Articular chondrocyte of knee joint (primary cell): ENCODE measurements around the gene SLC39A9. TPM values are rescaled to one million over a fixed set of nuclear protein-coding genes. Genes with fewer than 3 reads are reported as not detected.

Experiments
- total RNA-seq: library from RNA; depleted of rRNA; stranded (reverse); fragments of >200 nt; gene quantifications from 2 replicates; pipeline ENCODE4 v1.2.3, GENCODE V29; 2012

Gene SLC39A9, protein sequence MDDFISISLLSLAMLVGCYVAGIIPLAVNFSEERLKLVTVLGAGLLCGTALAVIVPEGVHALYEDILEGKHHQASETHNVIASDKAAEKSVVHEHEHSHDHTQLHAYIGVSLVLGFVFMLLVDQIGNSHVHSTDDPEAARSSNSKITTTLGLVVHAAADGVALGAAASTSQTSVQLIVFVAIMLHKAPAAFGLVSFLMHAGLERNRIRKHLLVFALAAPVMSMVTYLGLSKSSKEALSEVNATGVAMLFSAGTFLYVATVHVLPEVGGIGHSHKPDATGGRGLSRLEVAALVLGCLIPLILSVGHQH
- total RNA-seq = 112 and 114 TPM in 2 replicates

DNA sequence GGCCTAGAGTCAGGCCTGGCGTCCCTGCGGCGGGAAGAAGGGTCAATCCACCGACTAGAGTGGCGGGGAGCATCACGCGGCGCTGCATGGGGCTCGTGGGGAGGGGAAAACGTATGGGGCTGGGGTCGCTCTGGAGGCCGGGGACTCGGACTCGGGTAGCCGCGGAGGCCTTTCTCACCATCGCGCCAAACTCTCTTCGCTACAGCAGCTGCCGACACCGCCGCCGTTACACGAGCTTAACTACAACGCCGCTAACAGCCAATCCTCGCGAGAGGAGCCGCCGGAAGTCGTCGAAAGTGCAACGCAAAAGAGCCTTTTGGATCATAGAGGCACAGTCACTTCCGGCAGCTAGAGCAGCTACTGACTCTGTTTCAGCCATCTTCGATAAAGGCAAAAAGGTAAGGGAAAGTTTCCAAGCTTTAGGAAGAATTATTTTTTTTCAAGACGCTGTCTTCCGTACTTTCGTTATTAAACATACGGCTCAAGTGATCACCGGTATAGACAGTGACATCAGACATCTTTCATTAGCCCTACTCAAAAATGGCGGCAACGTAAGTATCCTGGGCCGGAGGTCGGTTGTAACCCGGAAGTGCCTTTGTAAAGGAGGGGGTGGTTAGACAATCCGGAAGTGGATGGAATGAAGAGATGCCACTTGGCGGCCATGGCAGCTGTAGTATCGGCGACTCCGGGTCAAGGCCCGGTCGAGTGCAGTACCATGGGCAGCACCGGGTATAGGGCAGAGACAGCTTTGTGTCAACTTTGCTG lies at the start of gene SLC39A9, which contains the start of gene ERH:
Gene SLC39A9, plus strand, starts transcription at position 640 of the 765 bp plus-strand sequence. CDS start 678 bp downstream, outside the sequence.
Gene ERH, minus strand, starts transcription at position 247 of the 765 bp plus-strand sequence. Its CDS starts 66 bp downstream, at position 181.

DNA sequence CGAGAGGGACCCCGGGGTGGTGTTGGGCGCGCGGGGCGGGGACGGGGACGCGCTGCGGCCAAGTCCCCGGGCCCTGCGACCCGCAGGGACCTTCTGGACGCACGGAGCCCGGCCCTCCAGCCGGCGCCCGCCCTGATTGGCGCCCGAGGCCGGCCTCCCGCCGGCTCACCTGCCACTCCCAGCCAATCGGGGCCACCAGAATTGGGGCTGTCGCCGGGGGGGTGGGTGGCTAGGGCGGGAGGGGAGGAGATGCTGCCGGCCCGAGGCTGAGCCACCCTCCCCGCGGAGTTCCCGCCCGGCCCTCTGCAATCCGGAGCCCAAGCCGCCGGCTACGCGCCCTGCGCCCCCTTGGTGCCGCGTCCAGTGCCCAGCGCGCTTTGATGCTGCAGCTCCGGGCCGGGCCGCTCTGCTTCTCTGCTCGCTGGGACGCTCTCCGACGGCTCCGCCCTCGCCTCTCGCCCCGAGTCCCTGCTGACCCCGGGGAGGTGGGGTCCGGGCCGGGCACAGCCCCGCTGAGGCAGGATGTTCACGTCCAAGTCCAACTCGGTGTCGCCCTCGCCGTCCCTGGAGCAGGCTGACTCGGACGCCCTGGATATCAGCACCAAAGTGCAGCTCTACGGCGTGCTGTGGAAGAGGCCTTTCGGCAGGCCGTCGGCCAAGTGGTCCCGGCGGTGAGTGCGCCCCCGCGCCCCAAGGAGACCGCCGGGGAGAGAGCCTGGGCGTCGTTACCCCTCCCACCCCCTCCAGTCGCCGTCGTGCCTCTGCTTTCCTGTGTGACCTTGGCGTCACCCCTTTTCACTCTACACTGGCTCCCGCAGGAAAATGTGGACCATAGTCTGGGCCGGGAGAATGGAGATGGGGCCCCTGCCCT lies 86.2 kb downstream of the SLC39A9 start, which contains the start of gene PLEKHD1:
Gene PLEKHD1, plus strand, starts transcription at position 285 of the 871 bp plus-strand sequence. Its CDS starts 238 bp downstream, at position 523.

Other genes starting within 250 kb of the SLC39A9 start
- gene DCAF5, start 245.6 kb upstream of the SLC39A9 start, total RNA-seq = 40.8 and 44.8 TPM in 2 replicates
- 20.0 and 22.1 TPM in 2 replicates for gene EXD2, start 207.2 kb upstream of the SLC39A9 start, total RNA-seq
- 7.0 and 16.6 TPM in 2 replicates for gene GALNT16, start 138.5 kb upstream of the SLC39A9 start, total RNA-seq
- 102 and 109 TPM in 2 replicates for gene ERH, start 393 bp upstream of the SLC39A9 start, total RNA-seq
- gene PLEKHD1, start 86.0 kb downstream of the SLC39A9 start, total RNA-seq = under 0.01 TPM in 2 replicates
- under 0.01 TPM in 1 of 2 replicates, not detected in the other for gene CCDC177, start 176.2 kb downstream of the SLC39A9 start, total RNA-seq
- 18.0 and 20.6 TPM in 2 replicates for gene SUSD6, start 212.9 kb downstream of the SLC39A9 start, total RNA-seq